Sciatic nerve (tissue), 2 donors: ENCODE data around the gene ZNF593. TPM values are rescaled to one million over a fixed set of nuclear protein-coding genes. Genes with fewer than 3 reads are reported as not detected.

Experiments used
- ATAC-seq: fragments of 200-7000 bp; cut with Tn5 transposase; one replicate; pipeline ENCODE4 v1.9.1; 2020; ENCODE audit warnings: mild to moderate bottlenecking, moderate library complexity
- DNase-seq: peaks from one replicate; pipeline ENCODE4 v3.0.0-alpha.2; 2020; ENCODE audit warnings: low spot score
- intact Hi-C: fragments of 100-400 bp; cut with DNase I; formaldehyde crosslinking; loops from one replicate; pipeline ENCODE4 v1.14.2; 2022
- total RNA-seq: library from RNA; stranded (reverse); fragmentation: NEBNext Ultra II Directional; extraction: Animal tissue kit (Norgen Biotek cat#: 25700); gene quantifications from one replicate; pipeline ENCODE4 v1.2.1, GENCODE V29; 2021
- donor health status: DM: no; HTN: no; CAD: no.
- donor health status: DM: no; HTN: no; CAD: no.

The ZNF593 gene
- total RNA-seq, 1 donor from 2014 or later, result 18.3 TPM

DNA sequence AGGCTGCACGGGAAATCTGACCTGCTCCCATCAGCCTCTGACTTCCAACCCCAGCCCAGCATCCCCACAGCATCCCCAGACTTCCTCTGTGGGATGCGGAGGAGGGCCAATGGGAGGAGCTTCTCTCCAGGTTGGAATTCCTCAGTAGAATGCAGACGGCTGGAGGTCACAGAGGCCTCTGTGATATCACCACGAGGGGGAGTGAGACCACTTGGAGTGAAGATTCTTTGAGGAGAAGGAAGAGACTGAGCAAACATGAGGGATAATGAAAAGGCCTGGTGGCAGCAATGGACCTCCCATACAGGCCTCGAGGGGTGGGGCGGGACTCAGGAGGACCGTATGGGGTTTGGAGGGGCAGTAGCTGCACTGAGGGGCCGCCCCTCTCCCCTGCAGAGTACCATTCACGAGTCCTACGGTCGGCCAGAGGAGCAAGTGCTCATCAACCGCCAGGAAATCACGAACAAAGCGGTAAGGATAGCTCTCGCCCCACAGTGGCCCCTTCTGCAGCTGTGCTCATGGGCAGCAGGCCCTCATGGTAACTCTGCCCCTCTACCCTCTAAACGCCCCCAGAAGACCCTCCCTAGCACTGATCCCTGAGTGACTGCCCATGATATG, 20.8 kb downstream of the ZNF593 start, which contains the start of gene CATSPER4:
Gene CATSPER4, plus strand, starts transcription at position 230 of the 615 bp plus-strand sequence. Its CDS starts 26 bp downstream, at position 256.
- no peak for ATAC-seq
- intact Hi-C loops, result no loop called here
- no peak for DNase-seq

- intact Hi-C loops, result no loop called here
- ATAC-seq (no peak), DNase-seq (no peak)
These were observed 22.0 kb downstream of the ZNF593 start for GRCh38 chr1:26191739-26192138.

DNA sequence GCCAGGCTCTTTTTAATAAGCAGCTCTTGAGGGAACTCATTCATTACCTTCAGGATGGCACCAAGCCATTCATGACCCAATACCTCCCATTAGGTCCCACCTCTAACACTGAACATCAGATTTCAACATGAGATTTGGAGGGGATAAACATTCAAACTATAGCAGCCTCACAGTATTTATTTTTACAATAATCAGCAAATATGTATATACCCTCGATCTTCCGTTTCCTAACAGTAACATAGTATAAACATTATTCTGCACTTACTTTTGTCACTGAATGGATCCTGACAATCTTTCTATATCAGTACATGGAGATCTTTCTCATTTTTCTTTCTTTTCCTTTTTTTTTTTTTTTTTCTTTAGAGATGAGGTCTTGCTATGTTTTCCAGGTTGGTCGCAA, 26.1 kb downstream of the ZNF593 start:
- ATAC-seq (no peak), DNase-seq (no peak)
- intact Hi-C loops, result no loop called here

GRCh38 chr1:26197301-26197700, 27.6 kb downstream of the ZNF593 start:
- DNase-seq (no peak), ATAC-seq (no peak)
- intact Hi-C loops, result no loop called here

DNA sequence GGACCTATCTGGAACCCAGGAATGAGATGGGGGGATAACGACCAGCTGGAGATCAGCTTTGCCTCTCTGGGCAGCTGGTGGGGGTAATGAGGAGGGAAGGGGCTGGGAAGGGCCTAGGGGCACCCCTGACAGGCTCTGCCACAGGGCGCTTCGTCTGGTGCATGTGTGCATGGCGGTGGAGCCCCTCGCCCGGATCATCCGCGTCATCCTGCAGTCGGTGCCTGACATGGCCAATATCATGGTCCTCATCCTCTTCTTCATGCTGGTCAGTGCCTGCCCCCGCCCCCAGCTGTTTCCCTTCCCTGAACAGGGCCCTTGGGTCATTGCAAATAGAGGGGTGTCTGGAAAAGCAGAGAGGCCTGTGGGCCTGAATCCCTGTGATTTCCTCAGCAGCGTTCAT, 28.1 kb downstream of the ZNF593 start:
- no peak for ATAC-seq
- intact Hi-C loops, result no loop called here
- DNase-seq, result no peak

DNA sequence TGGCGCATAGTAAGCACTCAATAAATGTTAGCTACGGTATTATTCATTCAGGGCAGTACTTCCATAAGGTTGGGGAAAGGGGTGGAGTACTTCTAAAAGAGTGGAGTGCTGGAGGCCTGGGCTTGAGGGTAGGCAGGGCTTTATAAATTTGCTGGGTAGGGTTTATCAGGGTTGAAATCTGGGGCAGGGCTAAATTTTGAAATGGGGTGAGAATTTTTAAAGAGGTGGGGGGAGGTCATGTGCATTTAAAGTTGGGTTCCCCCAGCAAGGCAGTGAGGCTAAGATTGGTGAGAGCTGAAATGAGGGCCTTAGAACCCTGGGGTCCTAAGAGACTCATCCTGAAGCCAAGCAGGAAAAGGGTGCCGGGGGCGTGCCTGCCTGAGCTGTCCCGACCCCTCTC, 30.7 kb downstream of the ZNF593 start:
- intact Hi-C loops, result loop anchor here (5.0 kb wide), 1 partner anchor 1268 kb away; the partner anchor contains the start of gene RUNX3
- no peak for DNase-seq

GRCh38 chr1:26203642-26204318, 34.1 kb downstream of the ZNF593 start:
- intact Hi-C loops, result loop anchor here (5.0 kb wide), 1 partner anchor 1271 kb away; the partner anchor contains the start of gene RUNX3
- ATAC-seq, result no peak
- no peak for DNase-seq

More for the DNA sequence above, 30.7 kb downstream of the ZNF593 start:
- ATAC-seq, result no peak

- ATAC-seq (no peak), DNase-seq (no peak)
- intact Hi-C loops, result no loop called here
These were observed 40.6 kb downstream of the ZNF593 start for GRCh38 chr1:26210147-26210870.

DNA sequence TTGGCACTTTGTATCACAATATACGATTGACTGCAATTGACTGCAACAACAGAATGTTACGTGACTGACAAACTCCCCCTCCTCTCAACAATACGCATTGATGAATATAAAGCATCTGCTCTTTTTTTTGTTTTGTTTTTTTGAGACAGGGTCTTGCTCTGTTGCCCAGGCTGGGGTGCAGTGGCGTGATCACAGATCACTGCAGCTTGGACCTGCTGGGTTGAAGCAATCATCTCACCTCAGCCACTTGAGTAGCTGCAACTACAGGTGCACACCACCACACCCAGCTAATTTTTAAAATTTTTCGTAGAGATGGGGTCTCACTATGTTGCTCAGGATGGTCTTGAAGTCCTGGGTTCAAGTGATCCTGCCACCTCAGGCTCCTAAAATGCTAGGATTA, 43.0 kb downstream of the ZNF593 start:
- intact Hi-C loops, result no loop called here
- DNase-seq, result no peak
- ATAC-seq, result no peak

- DNase-seq (no peak), ATAC-seq (no peak)
- intact Hi-C loops, result no loop called here
These were observed 43.7 kb downstream of the ZNF593 start for GRCh38 chr1:26213335-26213905.

- ATAC-seq, result no peak
- no peak for DNase-seq
- intact Hi-C loops, result no loop called here
These were observed 45.5 kb downstream of the ZNF593 start for GRCh38 chr1:26215246-26215645.

DNA sequence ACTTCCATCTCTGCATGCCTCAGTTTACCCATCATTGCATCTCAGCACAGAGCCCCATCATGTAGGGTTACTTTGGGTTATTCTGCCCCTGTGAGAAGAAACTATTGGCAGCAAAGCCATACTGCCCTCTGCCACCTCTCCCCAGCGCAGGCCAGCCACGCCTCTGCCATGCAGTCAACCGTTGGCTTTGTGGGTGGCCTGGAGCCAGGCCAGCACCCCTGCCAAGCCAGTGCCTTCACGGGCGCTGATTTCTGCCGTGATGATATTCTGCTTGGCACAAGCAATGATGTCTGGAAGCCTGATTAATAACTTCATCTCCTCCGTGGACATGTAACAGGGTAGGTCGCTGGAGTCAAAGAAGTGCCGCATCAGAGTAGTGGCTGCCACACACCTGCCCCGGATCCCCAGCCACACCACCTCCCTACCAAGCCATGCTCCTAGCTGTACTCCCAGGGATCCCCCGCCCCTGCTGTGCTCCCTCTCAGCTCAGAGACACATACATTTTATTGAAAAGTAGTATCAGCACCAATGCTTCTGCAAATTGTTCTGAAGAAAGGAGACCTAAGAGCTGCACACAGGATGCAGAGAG, 49.3 kb downstream of the ZNF593 start:
- intact Hi-C loops, result no loop called here
- ATAC-seq (no peak), DNase-seq (no peak)

Other genes starting within 250 kb of the ZNF593 start
- gene PAFAH2, start 171.8 kb upstream of the ZNF593 start, total RNA-seq, result 11.5 TPM
- gene EXTL1, start 148.1 kb upstream of the ZNF593 start, total RNA-seq, result 39.9 TPM
- not detected for gene SLC30A2, start 123.8 kb upstream of the ZNF593 start, total RNA-seq
- gene TRIM63, start 102.3 kb upstream of the ZNF593 start, total RNA-seq, result 0.18 TPM
- gene PDIK1L, start 58.1 kb upstream of the ZNF593 start, total RNA-seq, result 11.2 TPM
- gene FAM110D, start 10.8 kb upstream of the ZNF593 start, total RNA-seq, result 11.8 TPM
- not detected for gene C1orf232, start 945 bp upstream of the ZNF593 start, total RNA-seq
- gene ZNF593OS, start 1.9 kb downstream of the ZNF593 start, total RNA-seq, result not detected
- gene CNKSR1, start 7.6 kb downstream of the ZNF593 start, total RNA-seq, result 3.1 TPM
- not detected for gene CATSPER4, start 20.7 kb downstream of the ZNF593 start, total RNA-seq
- 17.6 TPM for gene CEP85, start 64.3 kb downstream of the ZNF593 start, total RNA-seq
- gene SH3BGRL3, start 110.2 kb downstream of the ZNF593 start, total RNA-seq, result 106 TPM
- 23.1 TPM for gene UBXN11, start 136.7 kb downstream of the ZNF593 start, total RNA-seq
- gene CD52, start 148.1 kb downstream of the ZNF593 start, total RNA-seq, result 13.2 TPM
- gene CRYBG2, start 184.2 kb downstream of the ZNF593 start, total RNA-seq, result not detected
- 0.31 TPM for gene ZNF683, start 202.8 kb downstream of the ZNF593 start, total RNA-seq
- gene LIN28A, start 240.9 kb downstream of the ZNF593 start, total RNA-seq, result not detected